ENCODE measurements around the gene PABPC5.

The PABPC5 gene

DNA sequence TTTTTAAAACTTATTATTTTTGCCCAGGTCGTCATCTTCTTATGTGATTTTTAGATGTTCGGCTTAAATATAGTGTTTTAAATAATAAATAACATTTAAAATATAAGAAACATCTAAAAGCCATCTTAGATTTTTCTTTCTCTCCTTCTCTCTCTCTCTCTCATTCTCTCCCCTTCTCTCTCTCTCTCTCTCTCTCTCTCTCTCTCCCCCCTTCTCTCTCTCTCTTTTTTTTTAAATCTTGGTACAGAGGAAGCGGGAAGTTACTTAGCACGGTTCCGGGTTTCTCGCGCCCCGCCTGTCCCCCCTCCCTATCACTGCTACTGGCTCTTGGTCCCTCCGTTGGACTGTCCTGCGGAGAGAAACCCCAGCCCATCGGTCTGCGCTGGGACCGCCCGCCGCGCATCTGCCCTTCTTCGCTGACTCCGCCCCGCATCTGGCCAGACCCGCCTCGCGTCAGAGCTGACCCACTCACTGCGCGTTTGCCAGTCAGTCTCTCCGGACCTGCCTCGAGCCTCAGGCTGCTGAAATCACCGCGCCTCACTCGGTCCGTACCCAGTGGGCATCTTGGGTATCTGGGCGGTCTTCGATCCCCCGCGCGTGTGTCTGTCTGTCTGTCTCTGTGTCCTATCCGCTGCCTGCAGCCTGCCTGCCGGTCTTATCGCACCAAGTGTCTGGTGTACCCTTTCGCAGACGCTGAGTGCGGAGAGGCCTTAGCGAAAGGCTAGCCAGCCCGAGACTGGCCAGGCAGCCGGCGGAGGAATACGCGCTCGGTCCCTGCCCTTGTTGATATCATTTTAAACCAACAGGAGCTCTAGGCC lies at the start of gene PABPC5:
PABPC5 (plus strand) TSS at position 489 of the 818 bp plus-strand sequence. CDS start 739 bp downstream, outside the sequence.
- DNase-seq (ENCODE audit: low read depth in 1 of 2, low spot score in 1 of 2), result no peak

- no peak for DNase-seq (ENCODE audit: low read depth in 1 of 2, low spot score in 1 of 2)
Measured at GRCh38 chrX:91389026-91389425, 45.6 kb upstream of the PABPC5 start.

DNA sequence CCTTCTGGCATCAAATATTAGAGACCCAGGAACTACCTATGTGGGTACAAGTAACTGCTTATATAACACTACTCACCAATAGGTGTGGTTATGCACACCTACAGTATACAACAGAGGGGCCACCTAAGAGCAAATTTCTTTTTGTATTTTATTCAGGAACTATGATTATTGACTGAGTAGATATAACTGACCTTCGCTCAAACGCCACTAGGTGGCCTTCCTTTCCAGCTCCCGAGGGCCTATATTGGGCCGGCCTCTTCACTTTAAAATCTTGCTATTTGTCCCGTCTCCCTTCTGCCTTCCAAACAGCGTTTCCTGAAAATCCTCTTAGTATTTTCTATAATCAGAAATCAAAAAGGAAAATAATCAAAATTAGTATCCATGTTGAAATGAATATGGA lies 19.9 kb upstream of the PABPC5 start:
- DNase-seq (ENCODE audit: low read depth in 1 of 2, low spot score in 1 of 2), result no peak

GRCh38 chrX:91435395-91435794 lies 756 bp downstream of the PABPC5 start:
- no peak for DNase-seq (ENCODE audit: low read depth in 1 of 2, low spot score in 1 of 2)

Measured in activated CD4-positive, alpha-beta T cell treated with anti-CD3 and anti-CD28 coated beads, Interleukin-2, amount 50 U/mL, for 24 hours (primary cell).